A549 (cell line): Measurements from ENCODE around the gene PSAT1. TPM values are rescaled to one million over a fixed set of nuclear protein-coding genes. Genes with fewer than 3 reads are reported as not detected.

ENCODE experiments used
- ATAC-seq, 2 experiments: fragments of 200-7000 bp in 1 of 2; fragments of >200 bp in 1 of 2; cut with Nextera tagmentation in 1 of 2; cut with Tn5 transposase in 1 of 2; 3 replicates each; pipeline versions ENCODE4 v1.8.0 to v1.9.1; 2018 to 2020; ENCODE audit warnings: mild to moderate bottlenecking in 1 of 2, moderate library complexity in 1 of 2
- CTCF ChIA-PET: fragments of 300-600 bp; sonication (Branson Sonifier 250); formaldehyde crosslinking; extraction: SDS; loops from one replicate; lab custom pipeline; 2021; ENCODE audit warnings: antibody characterized with exemption, inconsistent platforms; lab: Yijun Ruan, JAX
- POLR2A ChIA-PET: fragments of 350-600 bp; formaldehyde crosslinking; extraction: SDS; loops from one replicate; lab custom pipeline; 2021; ENCODE audit warnings: antibody characterized with exemption, inconsistent platforms; lab: Yijun Ruan, JAX
- DNase-seq, 2 experiments: peaks; one replicate each; pipeline versions ENCODE4 v3.0.0 to v3.0.0-alpha.2; 2011 to 2016; ENCODE audit warnings: low read depth in 1 of 2, low spot score in 1 of 2
- FAIRE-seq: peaks from 2 replicates; lab custom pipeline; 2011; peaks lifted over from hg19 to GRCh38; lab: Jason Lieb, UNC
- H3K27ac ChIP-seq, 2 experiments: fragments of >200 bp; sonication (Bioruptor Twin); formaldehyde crosslinking; 3 replicates each; pipeline ENCODE4 v1.5.1; 2016 to 2017
- H3K4me1 ChIP-seq: fragments of >200 bp; sonication (Bioruptor Twin); formaldehyde crosslinking; 3 replicates; pipeline ENCODE4 v1.6.1; 2016
- H3K4me2 ChIP-seq: fragments of >200 bp; sonication (Bioruptor Twin); formaldehyde crosslinking; 3 replicates; pipeline ENCODE4 v1.6.1; 2016
- H3K4me3 ChIP-seq: fragments of >200 bp; sonication (Bioruptor Twin); formaldehyde crosslinking; 3 replicates; pipeline ENCODE4 v1.5.1; 2016
- H3K9me3 ChIP-seq: fragments of >200 bp; sonication (Bioruptor Twin); formaldehyde crosslinking; 3 replicates; pipeline ENCODE4 v1.6.1; 2016
- BHLHE40 ChIP-seq: IDR thresholded peaks from 2 replicates; pipeline ENCODE4 v1.6.1; 2012; ENCODE audit warnings: low read depth, low read length, inconsistent platforms
- CBX8 ChIP-seq: fragments of 200-600 bp; sonication (generic); IDR thresholded peaks from 2 replicates; pipeline ENCODE4 v1.6.1; 2016
- CEBPB ChIP-seq, 2 experiments: fragments of >200 bp in 1 of 2; sonication (Bioruptor Twin) in 1 of 2; formaldehyde crosslinking in 1 of 2; IDR thresholded peaks; 2 replicates each; pipeline ENCODE4 v1.6.1; 2012 to 2016
- CTCF ChIP-seq: fragments of >200 bp; sonication (Bioruptor Twin); formaldehyde crosslinking; IDR thresholded peaks from 3 replicates; pipeline ENCODE4 v1.5.1; 2016
- EHF ChIP-seq: fragments of 250-450 bp; sonication (Bioruptor Pico); IDR thresholded peaks from 2 replicates; pipeline ENCODE4 v1.5.0; 2020; ENCODE audit warnings: mild to moderate bottlenecking
- FOSB ChIP-seq: fragments of 250-450 bp; sonication (Bioruptor Pico); IDR thresholded peaks from 2 replicates; pipeline ENCODE4 v1.5.0; 2020; ENCODE audit warnings: mild to moderate bottlenecking, moderate library complexity
- FOSL2 ChIP-seq, 2 experiments: fragments of 450-650 bp in 1 of 2; fragments of >200 bp in 1 of 2; sonication (Bioruptor Twin) in 1 of 2; formaldehyde crosslinking; IDR thresholded peaks; 2 replicates each; pipeline versions ENCODE4 v1.5.0 to v1.6.1; 2016 to 2020; ENCODE audit warnings: mild to moderate bottlenecking in 1 of 2, moderate library complexity in 1 of 2
- GATA3 ChIP-seq: IDR thresholded peaks from 2 replicates; pipeline ENCODE4 v1.6.1; 2012; ENCODE audit warnings: borderline replicate concordance
- HDAC2 ChIP-seq: fragments of 200-600 bp; sonication (generic); IDR thresholded peaks from 2 replicates; pipeline ENCODE4 v1.6.1; 2016
- HEYL ChIP-seq: fragments of 250-450 bp; sonication (Bioruptor Pico); IDR thresholded peaks from 2 replicates; pipeline ENCODE4 v1.8.0; 2021; ENCODE audit warnings: mild to moderate bottlenecking, moderate library complexity
- MAFK ChIP-seq: fragments of 450-650 bp; IDR thresholded peaks from 2 replicates; pipeline ENCODE4 v1.6.1; 2014; ENCODE audit not compliant: partially characterized antibody
- MAZ ChIP-seq: fragments of 150-350 bp; IDR thresholded peaks from 2 replicates; pipeline ENCODE4 v1.6.1; 2014; ENCODE audit warnings: antibody characterized with exemption, low read depth, low read length, borderline replicate concordance
- POLR2A ChIP-seq: IDR thresholded peaks from 2 replicates; pipeline ENCODE4 v1.6.1; 2012; ENCODE audit warnings: mild to moderate bottlenecking, low read length
- RCOR1 ChIP-seq: fragments of 150-350 bp; IDR thresholded peaks from 2 replicates; pipeline ENCODE4 v1.6.1; 2014; ENCODE audit warnings: antibody characterized with exemption, low read length, low read depth
- SMC3 ChIP-seq: fragments of >200 bp; sonication (Bioruptor Twin); formaldehyde crosslinking; IDR thresholded peaks from 3 replicates; pipeline ENCODE4 v1.6.1; 2018; ENCODE audit warnings: inconsistent platforms
- TFCP2L1 ChIP-seq: fragments of 250-450 bp; sonication (Bioruptor Pico); IDR thresholded peaks from 2 replicates; pipeline ENCODE4 v1.5.0; 2021; ENCODE audit warnings: mild to moderate bottlenecking
- USF2 ChIP-seq: fragments of 450-650 bp; IDR thresholded peaks from 2 replicates; pipeline ENCODE4 v1.6.1; 2014; ENCODE audit warnings: antibody characterized with exemption
- ZC3H11A ChIP-seq: fragments of 450-650 bp; IDR thresholded peaks from 2 replicates; pipeline ENCODE4 v1.6.1; 2014; ENCODE audit warnings: antibody characterized with exemption, mild to moderate bottlenecking
- ZFP36 ChIP-seq: fragments of 450-650 bp; IDR thresholded peaks from 2 replicates; pipeline ENCODE4 v1.6.1; 2014; ENCODE audit warnings: borderline replicate concordance; ENCODE audit not compliant: partially characterized antibody
- ZNF302 ChIP-seq: fragments of 250-450 bp; sonication (Bioruptor Pico); IDR thresholded peaks from 2 replicates; pipeline ENCODE4 v1.9.0; 2021; ENCODE audit warnings: inconsistent platforms, mild to moderate bottlenecking, moderate library complexity
- WGBS: methylation state at CpG from one replicate; pipeline ENCODE4 v1.1.6; 2017; ENCODE audit errors: missing lambda C conversion rate; 5-methylcytosine and 5-hydroxymethylcytosine counted together
- polyA plus RNA-seq, 4 experiments: library from polyadenylated mRNA; depleted of rRNA in 3 of 4; stranded (reverse); fragments of >200 nt; fragmentation: RNase III in 1 of 4; extraction: RNeasy Plus Mini Kit Qiagen cat#74134 plus additional on column Dnase treatment in 1 of 4; gene quantifications; 2 replicates in 3 of 4; 3 replicates in 1 of 4; pipeline ENCODE4 v1.2.3, GENCODE V29; 2011 to 2017
- TF ChIP-seq, protein P1 (sequence below): fragments of 250-450 bp; sonication (Bioruptor Pico); IDR thresholded peaks from 2 replicates; pipeline ENCODE4 v1.5.0; 2020; ENCODE audit warnings: low read depth, mild to moderate bottlenecking, moderate library complexity

Gene PSAT1
- polyA plus RNA-seq, 2 of the 4 experiments (the other 2 are of a cell fraction), result 200 to 529 TPM

GRCh38 chr9:78289474-78289873 is 7.5 kb upstream of the PSAT1 start (continued):
- TF ChIP-seq USF2 (no peak), ZC3H11A (no peak), ZNF302 (CRISPR knock-in tag) (no peak), EHF (CRISPR knock-in tag) (no peak)
- TF ChIP-seq, protein P1, sequence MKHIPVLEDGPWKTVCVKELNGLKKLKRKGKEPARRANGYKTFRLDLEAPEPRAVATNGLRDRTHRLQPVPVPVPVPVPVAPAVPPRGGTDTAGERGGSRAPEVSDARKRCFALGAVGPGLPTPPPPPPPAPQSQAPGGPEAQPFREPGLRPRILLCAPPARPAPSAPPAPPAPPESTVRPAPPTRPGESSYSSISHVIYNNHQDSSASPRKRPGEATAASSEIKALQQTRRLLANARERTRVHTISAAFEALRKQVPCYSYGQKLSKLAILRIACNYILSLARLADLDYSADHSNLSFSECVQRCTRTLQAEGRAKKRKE, result no peak

GRCh38 chr9:78291240-78291925 is 5.5 kb upstream of the PSAT1 start:
- ATAC-seq (no peak), FAIRE-seq (no peak), DNase-seq (no peak)
- Histone ChIP-seq H3K4me3 (no peak overlapping the region), H3K27ac (no peak overlapping the region), H3K4me1 (peaks cover 9% of the 10 kb centered on the region), H3K4me2 (no peak overlapping the region), H3K9me3 (no peaks in the 10 kb centered on the region)
- ChIA-PET CTCF (interaction anchor here (0.9 kb wide), 1 partner anchor 13 kb away, joined by 4 read pairs; no protein-coding TSS in a partner anchor), POLR2A (no interaction called here)
- WGBS, result 81% methylated on average over 8 of the region's 8 CpGs
- TF ChIP-seq USF2 (no peak), MAFK (no peak)

DNA sequence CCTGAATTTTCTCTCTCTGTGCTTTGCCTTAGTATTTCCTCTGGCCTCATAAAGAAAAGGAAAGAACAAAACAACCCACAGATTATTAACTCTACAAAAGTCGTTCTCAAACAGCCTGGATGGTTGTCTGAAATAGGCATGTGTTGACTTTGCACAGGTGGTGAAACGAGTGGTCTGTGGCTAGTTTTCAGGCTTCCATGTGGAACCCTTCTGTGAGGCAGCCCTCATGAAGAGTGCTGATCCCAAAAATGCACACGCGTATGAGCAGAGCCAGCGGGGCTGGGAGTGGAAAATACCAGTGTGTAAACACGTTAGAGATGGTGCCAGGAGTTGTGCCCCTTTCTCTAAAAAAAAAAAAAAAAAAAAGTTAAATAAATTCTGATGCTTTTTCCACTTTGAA is 4.9 kb upstream of the PSAT1 start:
- CTCF ChIA-PET, result no interaction called here
- Histone ChIP-seq H3K4me1 (peaks cover 9% of the 10 kb centered on the region), H3K27ac (no peak overlapping the region), H3K4me2 (no peak overlapping the region), H3K4me3 (no peak overlapping the region), H3K9me3 (no peaks in the 10 kb centered on the region)
- FAIRE-seq (no peak), DNase-seq (no peak), ATAC-seq (no peak)
- 51% methylated on average over 6 of the region's 6 CpGs for WGBS
- TF ChIP-seq FOSL2 (IDR thresholded peaks at IDR 0.05) (no peak), FOSL2 (CRISPR knock-in tag; IDR thresholded peaks at IDR 0.05) (no peak), HEYL (no peak), ZFP36 (no peak), MAZ (no peak), SMC3 (no peak), TFCP2L1 (CRISPR knock-in tag) (no peak), CBX8 (no peak), CEBPB (IDR thresholded peaks at IDR 0.05) (no peak), POLR2A (no peak)
- POLR2A ChIA-PET, result no interaction called here

- Histone ChIP-seq H3K27ac (no peak overlapping the region), H3K4me3 (no peak overlapping the region), H3K4me2 (no peak overlapping the region), H3K4me1 (peaks cover 9% of the 10 kb centered on the region), H3K9me3 (no peaks in the 10 kb centered on the region)
- TF ChIP-seq HEYL, result no peak
- no peak for TF ChIP-seq BHLHE40
- no peak for TF ChIP-seq RCOR1
- no peak for TF ChIP-seq HDAC2
- no peak for TF ChIP-seq ZC3H11A
- no peak for TF ChIP-seq GATA3
- TF ChIP-seq USF2, result no peak
- no peak for TF ChIP-seq CTCF
- no peak for TF ChIP-seq FOSB (CRISPR knock-in tag)
- CTCF ChIA-PET, result interaction anchor here (0.9 kb wide), 1 partner anchor 32 kb away, joined by 3 read pairs; no protein-coding TSS in a partner anchor
- ATAC-seq (no peak), DNase-seq (no peak), FAIRE-seq (no peak)
- 93% methylated on average over 9 of the region's 9 CpGs for WGBS
- POLR2A ChIA-PET, result interaction anchor here (0.6 kb wide), 1 partner anchor 124 kb away, joined by 3 read pairs; no protein-coding TSS in a partner anchor
These were observed 4.0 kb upstream of the PSAT1 start for GRCh38 chr9:78292716-78293497.
